Calu3 (cell line): ENCODE data around the gene F8. TPM values are rescaled to one million over a fixed set of nuclear protein-coding genes. Genes with fewer than 3 reads are reported as not detected.
"Not testable (repeated sequence)": the region's sequence is repeated elsewhere in the genome, so short reads cannot be mapped to it uniquely, and the experiment has no call there.

Source experiments
- BruUV-seq: library from RNA; stranded (reverse); fragments of 400-500 nt; replicated peaks from 2 replicates; lab custom pipeline; 2021; lab: Mats Ljungman, UMichigan
- CTCF ChIA-PET: fragments of 300-600 bp; sonication (Branson Sonifier 250); formaldehyde crosslinking; loops from one replicate; lab custom pipeline; 2022; ENCODE audit warnings: antibody characterized with exemption; lab: Charles Lee
- DNase-seq: peaks from one replicate; pipeline ENCODE4 v3.0.0; 2022
- H3K27ac Mint-ChIP-seq: one replicate; pipeline ENCODE4 v1.8.0; 2022; ENCODE audit warnings: mixed read lengths; ENCODE audit not compliant: unreplicated experiment
- H3K27me3 Mint-ChIP-seq: one replicate; pipeline ENCODE4 v1.8.0; 2022; ENCODE audit warnings: mixed read lengths; ENCODE audit not compliant: unreplicated experiment
- H3K36me3 Mint-ChIP-seq: one replicate; pipeline ENCODE4 v1.8.0; 2022; ENCODE audit warnings: mild to moderate bottlenecking, moderate library complexity, mixed read lengths; ENCODE audit not compliant: insufficient read depth, unreplicated experiment
- H3K4me1 Mint-ChIP-seq: one replicate; pipeline ENCODE4 v1.8.0; 2022; ENCODE audit warnings: mild to moderate bottlenecking, low read depth, mixed read lengths; ENCODE audit not compliant: unreplicated experiment
- H3K4me3 Mint-ChIP-seq: one replicate; pipeline ENCODE4 v1.8.0; 2022; ENCODE audit warnings: mild to moderate bottlenecking, low read depth, moderate library complexity, mixed read lengths; ENCODE audit not compliant: unreplicated experiment
- H3K9me3 Mint-ChIP-seq: one replicate; pipeline ENCODE4 v1.8.0; 2022; ENCODE audit warnings: low read depth, mixed read lengths; ENCODE audit not compliant: unreplicated experiment
- CTCF ChIP-seq: fragments of 200-600 bp; IDR thresholded peaks from one replicate; pipeline ENCODE4 v1.8.0; 2022; ENCODE audit warnings: antibody characterized with exemption; ENCODE audit not compliant: unreplicated experiment
- intact Hi-C: fragments of 100-400 bp; cut with micrococcal nuclease; formaldehyde crosslinking; loops from one replicate; pipeline ENCODE4 v1.10.0; 2022; ENCODE audit not compliant: unreplicated experiment
- total RNA-seq: library from RNA; stranded (reverse); gene quantifications from 2 replicates; pipeline ENCODE4 v1.2.3, GENCODE V29; 2022

The F8 gene
- total RNA-seq, 1 experiment from 2014 or later = 1.6 TPM

- Mint-ChIP-seq H3K9me3 (peaks cover 3% of the 10 kb centered on the region), H3K27me3 (no peaks in the 10 kb centered on the region), H3K4me3 (peak overlapping the region; percentile 33), H3K4me1 (peaks cover 8% of the 10 kb centered on the region), H3K36me3 (no peaks in the 10 kb centered on the region), H3K27ac (no peak overlapping the region)
- intact Hi-C loops = loop anchor here (5.0 kb wide), 5 partner anchors 49 to 904 kb away; no protein-coding TSS in a partner anchor
- CTCF ChIA-PET = interaction anchor here (0.6 to 2.1 kb wide), 9 partner anchors 21 to 299 kb away, joined by 3 to 9 read pairs (median 4); no protein-coding TSS in a partner anchor
- TF ChIP-seq CTCF = peak; percentile 73
- no TSS peak for BruUV-seq
- peak; percentile 45 for DNase-seq
Observed at GRCh38 chrX:154918060-154918483, 104.5 kb downstream of the F8 start.

DNA sequence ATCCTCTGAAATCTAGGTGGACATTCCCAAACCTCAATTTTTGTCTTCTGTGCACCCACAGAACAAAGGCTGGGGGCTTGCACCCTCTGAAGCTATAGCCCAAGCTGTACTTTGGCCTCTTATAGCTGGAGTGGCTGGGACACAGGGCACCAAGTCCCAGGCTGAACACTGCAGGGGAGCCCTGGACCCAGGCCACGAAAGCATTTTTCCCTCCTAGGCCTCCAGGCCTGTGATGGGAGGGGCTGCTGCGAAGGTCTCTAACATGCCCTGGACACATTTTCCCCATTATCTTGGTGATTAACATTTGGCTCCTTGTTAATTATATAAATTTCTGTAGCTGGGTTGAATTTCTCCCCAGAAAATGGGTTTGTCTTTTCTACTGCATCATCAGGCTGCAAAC is 108.5 kb downstream of the F8 start:
- Mint-ChIP-seq H3K36me3 (no peaks in the 10 kb centered on the region), H3K4me1 (peaks cover 8% of the 10 kb centered on the region), H3K27me3 (no peaks in the 10 kb centered on the region), H3K27ac (no peak overlapping the region), H3K4me3 (no peak overlapping the region), H3K9me3 (peaks cover 6% of the 10 kb centered on the region)
- intact Hi-C loops = no loop called here
- CTCF ChIA-PET = no interaction called here
- BruUV-seq = no TSS peak
- DNase-seq = no peak
- TF ChIP-seq CTCF = no peak

DNA sequence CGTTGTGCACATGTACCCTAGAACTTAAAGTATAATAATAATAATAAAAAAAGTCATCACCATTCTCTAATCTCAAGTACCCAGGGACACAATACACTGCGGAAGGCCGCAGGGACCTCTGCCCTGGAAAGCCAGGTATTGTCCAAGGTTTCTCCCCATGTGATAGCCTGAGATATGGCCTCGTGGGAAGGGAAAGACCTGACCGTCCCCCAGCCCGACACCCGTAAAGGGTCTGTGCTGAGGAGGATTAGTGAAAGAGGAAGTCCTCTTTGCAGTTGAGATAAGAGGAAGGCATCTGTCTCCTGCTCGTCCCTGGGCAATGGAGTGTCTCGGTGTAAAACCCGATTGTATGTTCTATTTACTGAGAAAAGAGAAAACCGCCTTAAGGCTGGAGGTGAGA is 112.0 kb downstream of the F8 start:
- H3K4me1 Mint-ChIP-seq, CTCF ChIA-PET, intact Hi-C loops, DNase-seq, BruUV-seq, H3K27ac Mint-ChIP-seq, H3K4me3 Mint-ChIP-seq, H3K9me3 Mint-ChIP-seq, H3K27me3 Mint-ChIP-seq, H3K36me3 Mint-ChIP-seq: not testable (repeated sequence)

DNA sequence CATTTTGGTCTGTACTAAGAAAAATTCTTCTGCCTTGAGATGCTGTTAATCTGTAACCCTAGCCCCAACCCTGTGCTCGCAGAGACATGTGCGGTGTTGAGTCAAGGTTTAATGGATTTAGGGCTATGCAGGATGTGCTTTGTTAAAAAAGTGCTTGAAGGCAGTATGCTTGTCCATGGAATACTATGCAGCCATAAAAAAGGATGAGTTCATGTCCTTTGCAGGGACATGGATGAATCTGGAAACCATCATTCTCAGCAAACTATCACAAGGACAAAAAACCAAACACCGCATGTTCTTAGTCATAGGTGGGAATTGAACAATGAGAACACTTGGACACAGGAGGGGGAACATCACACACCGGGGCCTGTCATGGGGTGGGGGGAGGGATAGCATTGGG is 112.5 kb downstream of the F8 start:
- H3K36me3 Mint-ChIP-seq, CTCF ChIA-PET, H3K27ac Mint-ChIP-seq, H3K4me3 Mint-ChIP-seq, H3K4me1 Mint-ChIP-seq, H3K9me3 Mint-ChIP-seq, H3K27me3 Mint-ChIP-seq, BruUV-seq, intact Hi-C loops, DNase-seq: not testable (repeated sequence)

DNA sequence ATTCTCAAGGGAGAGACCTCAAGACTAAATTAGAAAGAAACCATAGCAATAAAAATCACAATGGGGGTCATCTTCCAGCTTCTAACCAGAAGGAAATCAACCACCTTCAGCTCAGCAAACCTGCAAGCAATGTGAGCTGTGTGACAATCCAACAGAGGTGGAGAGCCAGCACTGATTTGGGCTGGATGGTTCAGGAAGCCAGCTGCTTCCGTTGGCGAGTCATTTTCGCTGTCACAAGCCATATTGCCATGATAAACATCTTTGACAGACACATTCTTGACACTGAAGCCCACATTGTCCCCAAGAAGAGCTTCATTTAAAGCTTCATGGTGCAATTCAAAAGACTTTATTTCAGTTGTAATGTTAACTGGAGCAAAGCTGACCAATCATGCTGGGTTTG is 113.7 kb downstream of the F8 start:
- intact Hi-C loops = no loop called here
- Mint-ChIP-seq H3K4me3 (no peak overlapping the region), H3K4me1 (no peaks in the 10 kb centered on the region), H3K9me3 (peaks cover 3% of the 10 kb centered on the region), H3K36me3 (no peaks in the 10 kb centered on the region), H3K27ac (no peak overlapping the region), H3K27me3 (no peaks in the 10 kb centered on the region)
- DNase-seq = no peak
- no TSS peak for BruUV-seq
- CTCF ChIA-PET = no interaction called here
- no peak for TF ChIP-seq CTCF
